ENCODE results near the gene CHCHD3. TPM values are rescaled to one million over a fixed set of nuclear protein-coding genes. Genes with fewer than 3 reads are reported as not detected.

Gene CHCHD3
- total RNA-seq, 3 donors from 2014 or later: 52.1 to 59.4 (median 53.1) TPM

DNA sequence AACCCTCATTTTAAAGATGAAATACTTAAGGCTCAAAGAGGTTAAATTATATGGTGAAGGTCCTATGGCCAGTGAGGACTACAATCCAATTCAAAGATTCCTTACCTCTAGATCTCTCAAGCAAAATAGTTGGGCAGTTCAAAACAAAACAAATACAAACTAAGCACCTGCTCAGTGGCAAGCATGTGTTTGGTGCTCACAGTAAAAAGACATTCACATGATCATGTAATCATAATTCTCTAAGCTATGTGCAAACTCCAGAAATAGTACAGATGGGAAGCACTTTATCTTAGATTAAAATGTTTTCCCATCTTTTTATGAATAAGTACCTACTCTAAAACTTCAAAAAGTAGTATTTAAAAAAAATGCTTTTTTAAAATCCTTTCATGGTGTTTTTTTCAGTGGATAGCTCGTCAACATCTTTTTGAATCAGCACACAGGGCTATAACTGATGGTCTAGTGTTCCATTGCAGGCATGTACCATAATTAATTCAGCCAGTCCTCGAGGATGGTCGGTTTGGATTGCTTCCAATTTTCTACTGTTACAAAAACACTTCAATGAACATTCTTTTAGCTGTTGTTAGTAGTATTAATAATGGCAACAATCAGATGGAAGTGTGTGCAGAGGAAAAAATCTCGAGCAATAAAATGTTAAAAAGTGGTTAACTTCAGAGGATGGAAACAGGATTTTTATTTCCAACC lies 58.4 kb downstream of the CHCHD3 start:
- intact Hi-C loops (cut with DNase I; ENCODE audit: low total_unique reads): no loop called here
- H3K27me3 ChIP-seq: no peaks in the 10 kb centered on the region
- TF ChIP-seq POLR2AphosphoS5 (IDR thresholded peaks at IDR 0.05) (no peak), POLR2A (IDR thresholded peaks at IDR 0.05) (no peak)

DNA sequence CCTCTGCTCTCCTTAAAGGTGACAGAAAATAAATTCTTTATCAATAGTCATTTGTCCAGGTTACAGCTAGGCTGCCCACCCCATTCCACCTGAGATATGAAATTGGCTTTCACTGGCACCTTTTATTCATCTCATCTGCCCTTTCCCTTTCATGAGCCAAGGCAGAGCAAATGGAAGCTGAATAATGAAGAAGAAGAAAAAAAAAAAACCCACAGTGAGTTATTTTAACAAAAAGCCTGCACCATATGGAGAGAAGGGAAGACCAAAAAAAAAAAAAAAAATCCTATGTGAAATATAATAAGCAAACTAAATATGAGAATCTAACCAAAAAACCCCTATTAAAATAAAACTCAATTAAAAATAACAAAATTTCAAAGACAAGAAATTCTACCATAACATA lies 59.2 kb downstream of the CHCHD3 start:
- no peaks in the 10 kb centered on the region for H3K36me3 ChIP-seq
- H3K4me1 ChIP-seq: no peaks in the 10 kb centered on the region
- no peaks in the 10 kb centered on the region for H3K27me3 ChIP-seq
- H3K9me3 ChIP-seq: peaks cover 0 to 3% of the 10 kb centered on the region in 2 donors
- intact Hi-C loops (cut with DNase I; ENCODE audit: low total_unique reads): no loop called here
- H3K27ac ChIP-seq: no peak overlapping the region
- TF ChIP-seq, protein P1, sequence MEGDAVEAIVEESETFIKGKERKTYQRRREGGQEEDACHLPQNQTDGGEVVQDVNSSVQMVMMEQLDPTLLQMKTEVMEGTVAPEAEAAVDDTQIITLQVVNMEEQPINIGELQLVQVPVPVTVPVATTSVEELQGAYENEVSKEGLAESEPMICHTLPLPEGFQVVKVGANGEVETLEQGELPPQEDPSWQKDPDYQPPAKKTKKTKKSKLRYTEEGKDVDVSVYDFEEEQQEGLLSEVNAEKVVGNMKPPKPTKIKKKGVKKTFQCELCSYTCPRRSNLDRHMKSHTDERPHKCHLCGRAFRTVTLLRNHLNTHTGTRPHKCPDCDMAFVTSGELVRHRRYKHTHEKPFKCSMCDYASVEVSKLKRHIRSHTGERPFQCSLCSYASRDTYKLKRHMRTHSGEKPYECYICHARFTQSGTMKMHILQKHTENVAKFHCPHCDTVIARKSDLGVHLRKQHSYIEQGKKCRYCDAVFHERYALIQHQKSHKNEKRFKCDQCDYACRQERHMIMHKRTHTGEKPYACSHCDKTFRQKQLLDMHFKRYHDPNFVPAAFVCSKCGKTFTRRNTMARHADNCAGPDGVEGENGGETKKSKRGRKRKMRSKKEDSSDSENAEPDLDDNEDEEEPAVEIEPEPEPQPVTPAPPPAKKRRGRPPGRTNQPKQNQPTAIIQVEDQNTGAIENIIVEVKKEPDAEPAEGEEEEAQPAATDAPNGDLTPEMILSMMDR (IDR thresholded peaks at IDR 0.05): no peak
- no peak for TF ChIP-seq POLR2AphosphoS5 (IDR thresholded peaks at IDR 0.05)
- no peak for TF ChIP-seq POLR2A (IDR thresholded peaks at IDR 0.05)
- no peak overlapping the region for H3K4me3 ChIP-seq
- no peak for DNase-seq (ENCODE audit: low spot score in 2 of 2)

More for the DNA sequence above, 58.4 kb downstream of the CHCHD3 start:
- H3K27ac ChIP-seq: no peak overlapping the region
- H3K9me3 ChIP-seq: peaks cover 0 to 3% of the 10 kb centered on the region in 2 donors
- H3K4me3 ChIP-seq: no peak overlapping the region
- no peak for DNase-seq (ENCODE audit: low spot score in 2 of 2)
- no peaks in the 10 kb centered on the region for H3K4me1 ChIP-seq
- no peaks in the 10 kb centered on the region for H3K36me3 ChIP-seq

DNA sequence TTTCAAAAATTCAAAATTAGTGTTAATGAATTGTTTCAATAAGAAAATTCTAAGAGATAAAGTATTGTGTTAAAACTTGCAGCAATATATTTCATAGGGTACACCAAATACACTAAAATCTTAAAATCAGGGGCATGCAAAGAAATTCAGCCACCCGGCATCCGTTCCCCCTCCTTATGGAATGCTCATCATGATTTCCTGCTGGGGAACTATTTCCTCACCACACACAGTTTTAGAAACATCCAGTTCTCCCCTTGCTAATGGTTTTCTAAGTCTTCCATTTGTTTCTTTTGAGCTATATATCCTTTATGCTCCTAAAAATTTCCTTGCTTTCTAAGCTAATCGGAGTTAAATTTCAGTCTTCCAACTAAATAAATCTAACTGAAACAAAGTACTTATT lies 60.7 kb downstream of the CHCHD3 start:
- Histone ChIP-seq H3K9me3 (no peaks in the 10 kb centered on the region), H3K36me3 (no peaks in the 10 kb centered on the region), H3K4me1 (no peaks in the 10 kb centered on the region), H3K4me3 (no peak overlapping the region), H3K27ac (no peak overlapping the region), H3K27me3 (no peaks in the 10 kb centered on the region)
- TF ChIP-seq POLR2AphosphoS5 (IDR thresholded peaks at IDR 0.05) (no peak), POLR2A (IDR thresholded peaks at IDR 0.05) (no peak)
- TF ChIP-seq, protein P1 (IDR thresholded peaks at IDR 0.05): no peak
- intact Hi-C loops (cut with DNase I; ENCODE audit: low total_unique reads): no loop called here
- DNase-seq (ENCODE audit: low spot score in 2 of 2): no peak

DNA sequence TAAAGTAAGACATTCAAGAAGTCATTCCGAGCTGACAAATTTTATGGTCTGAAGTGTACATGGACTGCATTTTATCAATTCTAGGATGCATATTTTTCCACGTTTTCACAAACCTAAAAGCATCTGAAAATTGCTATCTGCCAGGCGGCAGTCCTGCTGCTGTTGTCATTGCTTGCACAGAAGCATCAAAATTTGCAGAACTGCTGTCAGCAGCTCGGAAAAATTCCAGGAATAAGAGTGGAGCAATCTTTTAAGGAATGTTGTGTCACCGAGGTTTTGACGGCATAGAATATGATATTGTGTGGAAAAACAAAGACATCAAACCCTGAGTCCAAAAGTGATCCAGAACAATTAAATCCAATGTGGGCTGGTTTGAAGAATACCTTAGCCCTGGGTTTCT lies 61.4 kb downstream of the CHCHD3 start:
- TF ChIP-seq, protein P1 (IDR thresholded peaks at IDR 0.05): no peak
- TF ChIP-seq POLR2A (IDR thresholded peaks at IDR 0.05) (no peak), POLR2AphosphoS5 (IDR thresholded peaks at IDR 0.05) (no peak)

DNA sequence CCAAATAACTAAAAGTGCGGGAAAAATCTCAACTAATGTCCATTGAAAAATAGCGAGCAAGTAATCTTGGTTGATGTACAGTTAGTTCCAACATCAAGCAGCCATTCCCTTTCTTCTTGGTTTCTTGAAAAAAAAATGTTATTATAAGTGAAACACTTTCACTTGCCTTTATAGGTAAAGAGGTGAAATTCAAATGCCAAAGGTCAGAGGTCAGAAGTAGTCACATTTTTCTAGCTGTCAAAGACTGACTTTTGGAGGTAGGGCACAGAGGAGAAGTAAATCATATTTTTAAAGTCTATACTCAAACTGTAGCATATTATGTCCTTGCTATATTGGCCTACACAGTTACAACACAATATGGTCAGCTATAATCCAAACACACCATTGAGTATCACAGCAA lies 62.3 kb downstream of the CHCHD3 start:
- H3K27ac ChIP-seq: no peak overlapping the region
- no peak overlapping the region for H3K4me3 ChIP-seq
- H3K36me3 ChIP-seq: no peaks in the 10 kb centered on the region
- TF ChIP-seq, protein P1 (IDR thresholded peaks at IDR 0.05): no peak
- TF ChIP-seq POLR2A (IDR thresholded peaks at IDR 0.05) (no peak), POLR2AphosphoS5 (IDR thresholded peaks at IDR 0.05) (no peak)
- intact Hi-C loops (cut with DNase I; ENCODE audit: low total_unique reads): no loop called here
- DNase-seq (ENCODE audit: low spot score in 2 of 2): no peak
- H3K4me1 ChIP-seq: no peaks in the 10 kb centered on the region
- no peaks in the 10 kb centered on the region for H3K9me3 ChIP-seq
- no peaks in the 10 kb centered on the region for H3K27me3 ChIP-seq

More for the DNA sequence above, 61.4 kb downstream of the CHCHD3 start:
- no peaks in the 10 kb centered on the region for H3K27me3 ChIP-seq
- H3K27ac ChIP-seq: no peak overlapping the region
- no peak overlapping the region for H3K4me3 ChIP-seq
- H3K4me1 ChIP-seq: no peaks in the 10 kb centered on the region
- DNase-seq (ENCODE audit: low spot score in 2 of 2): no peak
- H3K36me3 ChIP-seq: no peaks in the 10 kb centered on the region
- no peaks in the 10 kb centered on the region for H3K9me3 ChIP-seq
- intact Hi-C loops (cut with DNase I; ENCODE audit: low total_unique reads): no loop called here

Data from breast epithelium (tissue), 4 donors.